HCT116 (cell line): Measurements from ENCODE around the gene PNMT. TPM values are rescaled to one million over a fixed set of nuclear protein-coding genes. Genes with fewer than 3 reads are reported as not detected.

Experiments
- ATAC-seq: fragments of 200-7000 bp; cut with Tn5 transposase; 2 replicates; pipeline ENCODE4 v1.9.1; 2020; ENCODE audit warnings: mild to moderate bottlenecking, moderate library complexity
- BruUV-seq: library from RNA; stranded (reverse); fragments of 400-500 nt; replicated peaks from 2 replicates; lab custom pipeline; 2021; lab: Mats Ljungman, UMichigan
- CTCF ChIA-PET: fragments of 300-600 bp; sonication (Branson Sonifier 250); formaldehyde crosslinking; loops from one replicate; lab custom pipeline; 2021; ENCODE audit warnings: antibody characterized with exemption; lab: Charles Lee
- POLR2A ChIA-PET: fragments of 300-600, 350-600 bp; sonication (Branson Sonifier 250); formaldehyde crosslinking; loops from one replicate; lab custom pipeline; 2021; ENCODE audit warnings: antibody characterized with exemption; lab: Charles Lee
- RAD21 ChIA-PET, 2 experiments: fragments of 300-600 bp; sonication (Branson Sonifier 250); formaldehyde crosslinking; loops; one replicate each; lab custom pipeline; 2023; ENCODE audit warnings: low total read pairs in 2 of 2; ENCODE audit not compliant: uncharacterized antibody in 2 of 2, unreplicated experiment in 2 of 2, low non-redundant PET in 1 of 2; lab: Charles Lee
- DNase-seq: peaks from one replicate; pipeline ENCODE4 v3.0.0-alpha.2; 2010; ENCODE audit warnings: low read depth, low spot score
- H2AFZ ChIP-seq: fragments of 200-600 bp; shearing (Covaris generic), sonication (generic); 2 replicates; pipeline ENCODE4 v1.6.1; 2017; ENCODE audit warnings: low read depth, mixed run types, mixed read lengths, antibody characterized with exemption, low read length; ENCODE audit not compliant: poor library complexity, severe bottlenecking
- H3K27ac ChIP-seq: 2 replicates; pipeline ENCODE4 v1.5.1; 2012; ENCODE audit warnings: low read depth, low read length
- H3K27me3 ChIP-seq: fragments of 200-600 bp; sonication (generic); 2 replicates; pipeline ENCODE4 v1.6.1; 2016; ENCODE audit warnings: mixed run types, low read length, mixed read lengths; ENCODE audit not compliant: insufficient read depth
- H3K36me3 ChIP-seq, 2 experiments: fragments of 200-500 bp in 1 of 2; fragments of 200-600 bp in 1 of 2; sonication (Bioruptor generic) in 1 of 2; sonication (generic) in 1 of 2; 2 replicates each; pipeline versions ENCODE4 v1.5.1 to v1.6.1; 2014 to 2016; ENCODE audit warnings: low read length in 2 of 2, inconsistent platforms in 1 of 2, mixed read lengths in 1 of 2, mixed run types in 1 of 2; ENCODE audit not compliant: insufficient read depth in 2 of 2, control insufficient read depth in 1 of 2
- H3K4me1 ChIP-seq, 2 experiments: fragments of 200-600 bp in 1 of 2; sonication (generic) in 1 of 2; 2 replicates each; pipeline versions ENCODE4 v1.5.1 to v1.6.1; 2012 to 2017; ENCODE audit warnings: low read length in 2 of 2, inconsistent platforms in 1 of 2, mild to moderate bottlenecking in 1 of 2, mixed read lengths in 1 of 2, mixed run types in 1 of 2, moderate library complexity in 1 of 2; ENCODE audit not compliant: insufficient read depth in 2 of 2, control insufficient read depth in 1 of 2
- H3K4me2 ChIP-seq: fragments of 200-600 bp; sonication (generic); 2 replicates; pipeline ENCODE4 v1.6.1; 2017; ENCODE audit warnings: mixed run types, low read length, mixed read lengths
- H3K4me3 ChIP-seq, 2 experiments: fragments of 200-600 bp in 1 of 2; sonication (generic) in 1 of 2; replicated peaks in 1 of 2; 2 replicates each; pipeline ENCODE4 v1.5.1; 2011 to 2016; ENCODE audit warnings: low read length in 2 of 2, control low read depth in 1 of 2, low read depth in 1 of 2, mild to moderate bottlenecking in 1 of 2, mixed read lengths in 1 of 2, mixed run types in 1 of 2
- H3K79me2 ChIP-seq: fragments of 200-600 bp; sonication (generic); 2 replicates; pipeline ENCODE4 v1.6.1; 2017; ENCODE audit warnings: mild to moderate bottlenecking, mixed run types, low read length, moderate library complexity, mixed read lengths; ENCODE audit not compliant: insufficient read depth
- H3K9ac ChIP-seq: fragments of 200-600 bp; sonication (generic); 2 replicates; pipeline ENCODE4 v1.6.1; 2016; ENCODE audit warnings: low read length, mixed read lengths
- H3K9me2 ChIP-seq: fragments of 200-600 bp; sonication (generic), shearing (Covaris generic); 2 replicates; pipeline ENCODE4 v1.6.1; 2017; ENCODE audit warnings: mixed run types, mild to moderate bottlenecking, moderate library complexity; ENCODE audit not compliant: insufficient read depth
- H3K9me3 ChIP-seq, 2 experiments: fragments of 200-500 bp in 1 of 2; fragments of 200-600 bp in 1 of 2; sonication (Bioruptor generic) in 1 of 2; sonication (generic) in 1 of 2; 2 replicates each; pipeline ENCODE4 v1.6.1; 2014 to 2017; ENCODE audit warnings: low read length in 2 of 2, mixed read lengths in 2 of 2, inconsistent platforms in 1 of 2, low read depth in 1 of 2, mild to moderate bottlenecking in 1 of 2, mixed run types in 1 of 2, moderate library complexity in 1 of 2; ENCODE audit not compliant: control insufficient read depth in 1 of 2, insufficient read depth in 1 of 2
- H4K20me1 ChIP-seq: fragments of 200-600 bp; sonication (generic), shearing (Covaris generic); 2 replicates; pipeline ENCODE4 v1.6.1; 2017; ENCODE audit warnings: mixed run types, mild to moderate bottlenecking, moderate library complexity; ENCODE audit not compliant: insufficient read depth
- ATF3 ChIP-seq: IDR thresholded peaks from 2 replicates; pipeline ENCODE4 v1.6.1; 2012
- CBX3 ChIP-seq: IDR thresholded peaks from 2 replicates; pipeline ENCODE4 v1.6.1; 2012; ENCODE audit warnings: low read depth
- CEBPB ChIP-seq: IDR thresholded peaks from 2 replicates; pipeline ENCODE4 v1.6.1; 2012; ENCODE audit warnings: low read depth
- EZH2 ChIP-seq: fragments of 200-600 bp; sonication (generic); IDR thresholded peaks from 2 replicates; pipeline ENCODE4 v1.6.1; 2017; ENCODE audit warnings: antibody characterized with exemption, mixed run types
- EZH2phosphoT487 ChIP-seq: fragments of 200-600 bp; IDR thresholded peaks from 2 replicates; pipeline ENCODE4 v1.6.1; 2018; ENCODE audit warnings: antibody characterized with exemption, borderline replicate concordance
- FOSL1 ChIP-seq: IDR thresholded peaks from 2 replicates; pipeline ENCODE4 v1.6.1; 2012; ENCODE audit warnings: low read depth
- JUND ChIP-seq: IDR thresholded peaks from 2 replicates; pipeline ENCODE4 v1.6.1; 2012
- POLR2AphosphoS5 ChIP-seq: IDR thresholded peaks from 2 replicates; pipeline ENCODE4 v1.6.1; 2011; ENCODE audit warnings: mild to moderate bottlenecking, low read depth, low read length, moderate library complexity
- RAD21 ChIP-seq: IDR thresholded peaks from 2 replicates; pipeline ENCODE4 v1.6.1; 2012; ENCODE audit warnings: low read depth, mild to moderate bottlenecking
- REST ChIP-seq: IDR thresholded peaks from 2 replicates; pipeline ENCODE4 v1.6.1; 2012; ENCODE audit warnings: low read depth
- SP1 ChIP-seq: IDR thresholded peaks from 2 replicates; pipeline ENCODE4 v1.6.1; 2012; ENCODE audit warnings: low read depth
- SRF ChIP-seq: IDR thresholded peaks from 2 replicates; pipeline ENCODE4 v1.6.1; 2012; ENCODE audit warnings: low read depth
- TCF7L2 ChIP-seq: IDR thresholded peaks from 2 replicates; pipeline ENCODE4 v1.7.0; 2011; ENCODE audit warnings: borderline replicate concordance, inconsistent platforms; ENCODE audit not compliant: insufficient read depth, insufficient read length; ENCODE audit errors: extremely low read depth
- YY1 ChIP-seq: IDR thresholded peaks from 2 replicates; pipeline ENCODE4 v1.6.1; 2011; ENCODE audit warnings: low read length, low read depth, moderate library complexity, mild to moderate bottlenecking; ENCODE audit not compliant: insufficient replicate concordance; ENCODE audit errors: extremely low read depth
- ZNF274 ChIP-seq: fragments of 200-500 bp; sonication (Bioruptor generic); IDR thresholded peaks from 2 replicates; pipeline ENCODE4 v1.6.1; 2014; ENCODE audit warnings: mild to moderate bottlenecking, low read depth, low read length, inconsistent platforms
- intact Hi-C: fragments of 100-400 bp; cut with micrococcal nuclease; formaldehyde crosslinking; loops from 2 replicates; pipeline ENCODE4 v1.10.0; 2022
- total RNA-seq: library from RNA; stranded (reverse); gene quantifications from one replicate; pipeline ENCODE4 v1.2.1, GENCODE V29; 2021; ENCODE audit not compliant: unreplicated experiment

Gene PNMT
- total RNA-seq, 1 experiment from 2014 or later, result not detected

GRCh38 chr17:39659279-39660010, 8.8 kb upstream of the PNMT start:
- intact Hi-C loops, result no loop called here
- H3K4me3 ChIP-seq, result no peak overlapping the region
- H3K4me2 ChIP-seq, result no peak overlapping the region
- H3K9me2 ChIP-seq, result no peaks in the 10 kb centered on the region
- H3K9ac ChIP-seq, result no peak overlapping the region
- no peaks in the 10 kb centered on the region for H4K20me1 ChIP-seq
- TF ChIP-seq SRF (no peak), CEBPB (no peak), TCF7L2 (no peak), SP1 (no peak), CBX3 (no peak), YY1 (no peak), JUND (no peak), FOSL1 (no peak), EZH2 (no peak), RAD21 (no peak), REST (no peak), POLR2AphosphoS5 (no peak), EZH2phosphoT487 (no peak), ATF3 (no peak), ZNF274 (no peak)
- H3K27ac ChIP-seq, result no peak overlapping the region
- H3K9me3 ChIP-seq, result no peaks in the 10 kb centered on the region
- ATAC-seq (no peak), DNase-seq (no peak)
- H3K79me2 ChIP-seq, result no peaks in the 10 kb centered on the region
- BruUV-seq, result no TSS peak
- H3K27me3 ChIP-seq, result no peaks in the 10 kb centered on the region
- H3K36me3 ChIP-seq, result peaks cover 2 to 5% of the 10 kb centered on the region in 2 experiments; a peak in 2 of 4 replicates
- ChIA-PET POLR2A (no interaction called here), CTCF (no interaction called here), RAD21 (no interaction called here)
- no peak overlapping the region for H2AFZ ChIP-seq
- H3K4me1 ChIP-seq, result peaks cover 19 to 23% of the 10 kb centered on the region in 2 experiments
